Peyer's patch (tissue), 4 donors: ENCODE measurements around the gene SETD1B.

Experiments
- CTCF ChIP-seq, 6 experiments: fragments of 450-650 bp in 4 of 6; fragments of 200-600 bp in 2 of 6; sonication (generic) in 1 of 6; IDR thresholded peaks; one replicate each; pipeline ENCODE4 v1.5.1; 2017 to 2019; ENCODE audit warnings: antibody characterized with exemption in 6 of 6, mild to moderate bottlenecking in 3 of 6, moderate library complexity in 1 of 6
- POLR2A ChIP-seq, 2 donors: fragments of 450-650 bp; IDR thresholded peaks; one replicate each; pipeline ENCODE4 v1.5.1; 2017; ENCODE audit warnings: antibody characterized with exemption in 2 of 2, mild to moderate bottlenecking in 2 of 2, moderate library complexity in 2 of 2

- TF ChIP-seq CTCF (IDR thresholded peaks at IDR 0.05) (no peak), POLR2A (IDR thresholded peaks at IDR 0.05) (peak in 1 of 2 donors; percentile 20)
These were observed 3.0 kb downstream of the SETD1B start for GRCh38 chr12:121806546-121807423.
